PC-3 (cell line): Measurements from ENCODE around the gene G3BP2. TPM values are rescaled to one million over a fixed set of nuclear protein-coding genes. Genes with fewer than 3 reads are reported as not detected.
"Not testable (repeated sequence)": the region's sequence is repeated elsewhere in the genome, so short reads cannot be mapped to it uniquely, and the experiment has no call there.

Experiments used
- ATAC-seq: fragments of 200-7000 bp; cut with Tn5 transposase; 2 replicates; pipeline ENCODE4 v1.9.1; 2020; ENCODE audit warnings: mild to moderate bottlenecking, moderate library complexity
- BruUV-seq: library from RNA; stranded (reverse); fragments of 400-500 nt; replicated peaks from 2 replicates; lab custom pipeline; 2021; lab: Mats Ljungman, UMichigan
- CTCF ChIA-PET: fragments of 300-600 bp; sonication (Branson Sonifier 250); formaldehyde crosslinking; loops from one replicate; lab custom pipeline; 2022; ENCODE audit warnings: antibody characterized with exemption; lab: Charles Lee
- POLR2A ChIA-PET: fragments of 300-600 bp; sonication (Branson Sonifier 250); formaldehyde crosslinking; loops from one replicate; lab custom pipeline; 2022; ENCODE audit warnings: antibody characterized with exemption; ENCODE audit not compliant: unreplicated experiment; lab: Charles Lee
- DNase-seq: peaks from one replicate; pipeline ENCODE4 v3.0.0-alpha.2; 2015
- H2AFZ ChIP-seq: fragments of 300-600 bp; sonication (generic); 2 replicates; pipeline ENCODE4 v1.6.0; 2016; ENCODE audit warnings: antibody characterized with exemption, low read length
- H3F3A ChIP-seq: fragments of 300-600 bp; sonication (generic); one replicate; pipeline ENCODE4 v1.6.0; 2017; ENCODE audit warnings: antibody characterized with exemption, low read length, control low read depth, mild to moderate bottlenecking; ENCODE audit not compliant: unreplicated experiment
- H3K27ac ChIP-seq: fragments of 300-600 bp; sonication (generic); 2 replicates; pipeline ENCODE4 v1.5.1; 2016; ENCODE audit warnings: mild to moderate bottlenecking, low read length
- H3K27me3 ChIP-seq: fragments of 300-600 bp; sonication (generic); 2 replicates; pipeline ENCODE4 v1.6.1; 2016; ENCODE audit warnings: low read length, mixed read lengths
- H3K36me3 ChIP-seq: fragments of 300-600 bp; sonication (generic); 2 replicates; pipeline ENCODE4 v1.6.1; 2016; ENCODE audit warnings: low read depth, mixed run types, low read length, mixed read lengths
- H3K4me1 ChIP-seq: fragments of 300-600 bp; sonication (generic); 2 replicates; pipeline ENCODE4 v1.5.1; 2016; ENCODE audit warnings: low read length; ENCODE audit not compliant: insufficient read depth
- H3K4me2 ChIP-seq: fragments of 300-600 bp; sonication (generic); 2 replicates; pipeline ENCODE4 v1.6.0; 2016; ENCODE audit warnings: low read length
- H3K4me3 ChIP-seq: fragments of 300-600 bp; sonication (generic); 2 replicates; pipeline ENCODE4 v1.5.1; 2016; ENCODE audit warnings: mild to moderate bottlenecking, low read length, mixed read lengths
- H3K79me2 ChIP-seq: fragments of 300-600 bp; sonication (generic); 2 replicates; pipeline ENCODE4 v1.6.1; 2017; ENCODE audit warnings: low read length, mixed read lengths
- H3K9ac ChIP-seq: fragments of 300-600 bp; sonication (generic); 2 replicates; pipeline ENCODE4 v1.6.0; 2016; ENCODE audit warnings: mild to moderate bottlenecking, low read length
- H3K9me2 ChIP-seq: fragments of 300-600 bp; sonication (generic); replicated peaks from 2 replicates; pipeline ENCODE4 v1.6.1; 2016; ENCODE audit warnings: mixed run types, low read length, mixed read lengths
- H3K9me3 ChIP-seq: fragments of 300-600 bp; sonication (generic); 2 replicates; pipeline ENCODE4 v1.6.1; 2016; ENCODE audit warnings: low read length, mixed read lengths
- H4K20me1 ChIP-seq: fragments of 300-600 bp; sonication (generic); 2 replicates; pipeline ENCODE4 v1.6.1; 2016; ENCODE audit warnings: low read length, mixed read lengths
- CTCF ChIP-seq: fragments of 300-600 bp; sonication (generic); conservative IDR thresholded peaks from 2 replicates; pipeline ENCODE4 v1.5.1; 2017; ENCODE audit warnings: antibody characterized with exemption, low read depth, mild to moderate bottlenecking, low read length
- EZH2 ChIP-seq: fragments of 300-600 bp; sonication (generic); IDR thresholded peaks from one replicate; pipeline ENCODE4 v1.6.1; 2017; ENCODE audit warnings: antibody characterized with exemption, mild to moderate bottlenecking, low read length; ENCODE audit not compliant: unreplicated experiment
- EZH2phosphoT487 ChIP-seq: fragments of 300-600 bp; sonication (generic); IDR thresholded peaks from 2 replicates; pipeline ENCODE4 v1.6.1; 2018; ENCODE audit warnings: mild to moderate bottlenecking, antibody characterized with exemption, low read length, borderline replicate concordance
- intact Hi-C: fragments of 100-400 bp; cut with micrococcal nuclease; formaldehyde crosslinking; loops from 2 replicates; pipeline ENCODE4 v1.9.0; 2023
- total RNA-seq: library from RNA; depleted of rRNA; stranded (reverse); fragments of >200 nt; gene quantifications from 2 replicates; pipeline ENCODE4 v1.2.3, GENCODE V29; 2014

G3BP2 gene
- total RNA-seq, 1 experiment from 2014 or later, result 68.7 TPM

- no peak overlapping the region for H3K9ac ChIP-seq
- H4K20me1 ChIP-seq, result peaks cover 75% of the 10 kb centered on the region
- H3K79me2 ChIP-seq, result peaks cover 98% of the 10 kb centered on the region
- no peaks in the 10 kb centered on the region for H3K9me3 ChIP-seq
- H3K4me1 ChIP-seq, result peaks cover 10% of the 10 kb centered on the region
- no TSS peak for BruUV-seq
- no peaks in the 10 kb centered on the region for H3K27me3 ChIP-seq
- H3K4me3 ChIP-seq, result no peak overlapping the region
- H3K27ac ChIP-seq, result no peak overlapping the region
- TF ChIP-seq EZH2 (no peak), CTCF (no peak), EZH2phosphoT487 (no peak)
- no peak overlapping the region for H3K4me2 ChIP-seq
- intact Hi-C loops, result no loop called here
- DNase-seq (no peak), ATAC-seq (no peak)
- CTCF ChIA-PET, result no interaction called here
- no peaks in the 10 kb centered on the region for H3F3A ChIP-seq
- H3K9me2 ChIP-seq, result no peaks in the 10 kb centered on the region
- no peak overlapping the region for H2AFZ ChIP-seq
- peaks cover 4% of the 10 kb centered on the region; the same call in 1 of the 2 replicates for H3K36me3 ChIP-seq
- POLR2A ChIA-PET, result no interaction called here
Measured at GRCh38 chr4:75666299-75666698, 6.9 kb downstream of the G3BP2 start.

- CTCF ChIA-PET, DNase-seq: not testable (repeated sequence)
Measured at GRCh38 chr4:75664604-75665003, 8.6 kb downstream of the G3BP2 start.

GRCh38 chr4:75662626-75663025, 10.6 kb downstream of the G3BP2 start:
- DNase-seq (no peak), ATAC-seq (no peak)
- intact Hi-C loops, result no loop called here
- no peak overlapping the region for H3K9ac ChIP-seq
- peaks cover 76% of the 10 kb centered on the region for H3K79me2 ChIP-seq
- peaks cover 49% of the 10 kb centered on the region for H4K20me1 ChIP-seq
- no peak overlapping the region for H2AFZ ChIP-seq
- no peak overlapping the region for H3K4me2 ChIP-seq
- H3K36me3 ChIP-seq, result peaks cover 21% of the 10 kb centered on the region
- H3K27me3 ChIP-seq, result no peaks in the 10 kb centered on the region
- TF ChIP-seq CTCF (no peak), EZH2phosphoT487 (no peak), EZH2 (no peak)
- ChIA-PET CTCF (no interaction called here), POLR2A (no interaction called here)
- H3K4me1 ChIP-seq, result peaks cover 13% of the 10 kb centered on the region
- H3F3A ChIP-seq, result no peaks in the 10 kb centered on the region
- H3K9me3 ChIP-seq, result no peaks in the 10 kb centered on the region
- H3K27ac ChIP-seq, result no peak overlapping the region
- H3K4me3 ChIP-seq, result no peak overlapping the region
- BruUV-seq, result no TSS peak
- H3K9me2 ChIP-seq, result no peaks in the 10 kb centered on the region

More at GRCh38 chr4:75664604-75665003, 8.6 kb downstream of the G3BP2 start:
- H3K9me3 ChIP-seq, H3K4me2 ChIP-seq, H3K27me3 ChIP-seq, H3K9me2 ChIP-seq, H3K4me3 ChIP-seq, H3K4me1 ChIP-seq, H3K27ac ChIP-seq, BruUV-seq, H3F3A ChIP-seq, intact Hi-C loops, POLR2A ChIA-PET, H2AFZ ChIP-seq, ATAC-seq, H3K9ac ChIP-seq: not testable (repeated sequence)
- Histone ChIP-seq H3K36me3 (peaks cover 10% of the 10 kb centered on the region; the same call in 1 of the 2 replicates), H3K79me2 (peaks cover 86% of the 10 kb centered on the region), H4K20me1 (peaks cover 65% of the 10 kb centered on the region)
